ENCODE data around the gene LRRTM4. TPM values are rescaled to one million over a fixed set of nuclear protein-coding genes. Genes with fewer than 3 reads are reported as not detected.

Gene LRRTM4
- total RNA-seq, 1 donor from 2014 or later = 0.55 TPM

DNA sequence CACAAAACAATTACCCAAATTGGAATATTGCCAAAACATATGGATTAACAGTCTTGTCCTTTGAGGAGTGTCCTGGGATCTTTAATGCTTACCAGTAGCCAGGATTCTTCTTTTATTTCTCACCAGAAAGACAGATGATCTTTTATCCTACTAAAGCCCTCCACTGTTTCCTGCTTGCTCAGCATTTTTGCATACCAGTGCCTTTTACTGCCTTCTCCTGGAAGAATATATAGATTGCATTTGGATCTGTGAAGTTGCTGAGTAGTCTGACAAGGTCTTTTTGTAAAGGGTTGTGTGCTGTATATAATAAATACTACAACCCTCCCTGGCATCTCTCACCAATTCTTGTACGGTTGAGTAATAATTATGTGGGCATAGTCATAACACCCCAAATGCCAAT lies 652.2 kb downstream of the LRRTM4 start:
- DNase-seq = no peak
- intact Hi-C loops (cut with micrococcal nuclease) = no loop called here
- TF ChIP-seq, protein P1, sequence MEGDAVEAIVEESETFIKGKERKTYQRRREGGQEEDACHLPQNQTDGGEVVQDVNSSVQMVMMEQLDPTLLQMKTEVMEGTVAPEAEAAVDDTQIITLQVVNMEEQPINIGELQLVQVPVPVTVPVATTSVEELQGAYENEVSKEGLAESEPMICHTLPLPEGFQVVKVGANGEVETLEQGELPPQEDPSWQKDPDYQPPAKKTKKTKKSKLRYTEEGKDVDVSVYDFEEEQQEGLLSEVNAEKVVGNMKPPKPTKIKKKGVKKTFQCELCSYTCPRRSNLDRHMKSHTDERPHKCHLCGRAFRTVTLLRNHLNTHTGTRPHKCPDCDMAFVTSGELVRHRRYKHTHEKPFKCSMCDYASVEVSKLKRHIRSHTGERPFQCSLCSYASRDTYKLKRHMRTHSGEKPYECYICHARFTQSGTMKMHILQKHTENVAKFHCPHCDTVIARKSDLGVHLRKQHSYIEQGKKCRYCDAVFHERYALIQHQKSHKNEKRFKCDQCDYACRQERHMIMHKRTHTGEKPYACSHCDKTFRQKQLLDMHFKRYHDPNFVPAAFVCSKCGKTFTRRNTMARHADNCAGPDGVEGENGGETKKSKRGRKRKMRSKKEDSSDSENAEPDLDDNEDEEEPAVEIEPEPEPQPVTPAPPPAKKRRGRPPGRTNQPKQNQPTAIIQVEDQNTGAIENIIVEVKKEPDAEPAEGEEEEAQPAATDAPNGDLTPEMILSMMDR (IDR thresholded peaks at IDR 0.05; ENCODE audit: borderline replicate concordance) = no peak

DNA sequence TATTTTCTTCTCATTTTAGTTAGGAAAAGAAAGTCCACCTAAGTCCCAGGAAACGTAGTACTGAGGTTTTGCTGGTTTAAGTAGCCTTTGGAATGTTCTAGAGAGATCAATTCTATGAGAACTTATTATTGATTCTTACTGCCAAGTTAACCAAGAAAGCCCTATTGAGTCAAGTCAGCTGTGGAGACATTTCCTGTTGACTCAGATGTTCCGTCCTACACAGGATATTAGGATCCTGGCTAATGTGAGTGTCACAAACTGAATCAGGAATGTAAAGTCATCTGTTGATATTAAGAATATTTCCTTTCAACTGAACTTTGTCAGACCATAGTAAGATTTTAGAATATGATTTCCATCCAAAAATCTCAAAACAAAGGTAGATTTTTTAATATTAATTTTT lies 654.3 kb downstream of the LRRTM4 start:
- TF ChIP-seq, protein P1 (IDR thresholded peaks at IDR 0.05; ENCODE audit: borderline replicate concordance) = no peak
- Histone ChIP-seq H3K4me3 (no peak overlapping the region), H3K36me3 (no peaks in the 10 kb centered on the region), H3K27me3 (ENCODE audit: low read depth) (no peaks in the 10 kb centered on the region), H3K27ac (replicated peaks) (no peak overlapping the region), H3K9me3 (replicated peaks) (no peaks in the 10 kb centered on the region), H3K4me1 (no peaks in the 10 kb centered on the region)
- intact Hi-C loops (cut with micrococcal nuclease) = no loop called here
- no peak for DNase-seq

More for the DNA sequence above, 652.2 kb downstream of the LRRTM4 start:
- Histone ChIP-seq H3K36me3 (no peaks in the 10 kb centered on the region), H3K27me3 (ENCODE audit: low read depth) (no peaks in the 10 kb centered on the region), H3K4me1 (no peaks in the 10 kb centered on the region), H3K4me3 (no peak overlapping the region), H3K27ac (replicated peaks) (no peak overlapping the region), H3K9me3 (replicated peaks) (no peaks in the 10 kb centered on the region)

DNA sequence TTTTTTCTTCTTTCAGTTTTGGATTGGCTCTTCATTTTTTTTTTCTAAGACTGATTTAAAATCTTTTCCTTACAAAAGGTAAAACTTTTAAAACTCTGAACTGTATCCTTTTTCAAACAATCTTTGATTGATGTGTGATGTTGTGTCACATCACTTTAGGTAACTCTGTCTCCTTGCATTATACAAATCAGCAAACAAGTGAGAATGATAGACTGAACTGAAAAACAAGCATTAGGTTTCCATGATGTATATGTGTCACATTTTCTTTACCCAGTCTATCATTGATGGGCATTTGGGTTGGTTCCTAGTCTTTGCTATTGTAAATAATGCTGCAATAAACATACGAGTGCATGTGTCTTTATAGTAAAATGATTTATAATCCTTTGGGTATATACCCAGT lies 655.7 kb downstream of the LRRTM4 start:
- DNase-seq = no peak
- TF ChIP-seq, protein P1 (IDR thresholded peaks at IDR 0.05; ENCODE audit: borderline replicate concordance) = no peak
- H3K9me3 ChIP-seq (replicated peaks) = no peaks in the 10 kb centered on the region
- H3K4me1 ChIP-seq = no peaks in the 10 kb centered on the region
- H3K4me3 ChIP-seq = no peak overlapping the region
- intact Hi-C loops (cut with micrococcal nuclease) = no loop called here
- no peaks in the 10 kb centered on the region for H3K27me3 ChIP-seq (ENCODE audit: low read depth)
- H3K27ac ChIP-seq (replicated peaks) = no peak overlapping the region
- H3K36me3 ChIP-seq = no peaks in the 10 kb centered on the region

DNA sequence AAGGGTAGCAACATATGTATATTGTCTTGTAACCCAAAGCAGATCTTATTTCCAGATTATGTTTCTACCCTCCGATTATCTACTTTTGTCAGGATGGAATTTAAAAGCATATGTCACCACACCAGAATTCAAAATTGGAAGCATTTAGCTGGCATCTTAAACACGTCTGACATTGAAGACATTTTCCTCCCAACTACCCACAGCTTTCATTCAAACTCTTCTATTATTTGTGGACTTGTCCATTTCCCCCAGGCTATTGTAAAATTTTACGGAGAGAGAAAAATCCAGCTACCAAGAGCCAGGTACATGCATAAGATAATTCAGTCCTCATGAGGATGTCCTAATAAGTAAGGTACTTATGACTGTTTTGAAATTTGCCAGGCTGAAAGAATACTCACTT lies 659.3 kb downstream of the LRRTM4 start:
- Histone ChIP-seq H3K36me3 (no peaks in the 10 kb centered on the region), H3K27ac (replicated peaks) (no peak overlapping the region), H3K27me3 (ENCODE audit: low read depth) (no peaks in the 10 kb centered on the region), H3K4me3 (no peak overlapping the region), H3K9me3 (replicated peaks) (no peaks in the 10 kb centered on the region), H3K4me1 (no peaks in the 10 kb centered on the region)
- intact Hi-C loops (cut with micrococcal nuclease) = no loop called here
- no peak for DNase-seq
- TF ChIP-seq, protein P1 (IDR thresholded peaks at IDR 0.05; ENCODE audit: borderline replicate concordance) = no peak

DNA sequence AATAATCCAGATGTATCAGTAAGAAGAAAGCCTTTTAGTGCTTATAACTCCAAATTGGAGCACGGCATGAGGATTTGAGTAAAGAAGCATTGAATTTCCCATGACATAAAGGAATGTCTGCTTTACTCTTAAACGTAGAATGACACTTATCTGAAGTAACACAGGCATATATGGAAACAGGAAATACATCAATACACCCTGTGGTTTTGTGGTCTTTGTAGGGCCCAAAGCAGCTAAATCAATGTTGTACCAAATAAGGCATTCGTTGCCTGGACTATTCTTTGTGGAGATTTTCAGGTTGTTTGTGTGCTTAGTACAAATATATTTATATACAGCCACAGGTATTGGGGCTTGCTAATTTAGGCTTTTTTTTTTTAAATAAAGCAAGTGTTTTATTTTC lies 660.5 kb downstream of the LRRTM4 start:
- H3K36me3 ChIP-seq = no peaks in the 10 kb centered on the region
- H3K4me1 ChIP-seq = no peaks in the 10 kb centered on the region
- H3K9me3 ChIP-seq (replicated peaks) = no peaks in the 10 kb centered on the region
- H3K27me3 ChIP-seq (ENCODE audit: low read depth) = no peaks in the 10 kb centered on the region
- intact Hi-C loops (cut with micrococcal nuclease) = no loop called here
- H3K4me3 ChIP-seq = no peak overlapping the region
- no peak for DNase-seq
- TF ChIP-seq, protein P1 (IDR thresholded peaks at IDR 0.05; ENCODE audit: borderline replicate concordance) = no peak
- no peak overlapping the region for H3K27ac ChIP-seq (replicated peaks)

DNA sequence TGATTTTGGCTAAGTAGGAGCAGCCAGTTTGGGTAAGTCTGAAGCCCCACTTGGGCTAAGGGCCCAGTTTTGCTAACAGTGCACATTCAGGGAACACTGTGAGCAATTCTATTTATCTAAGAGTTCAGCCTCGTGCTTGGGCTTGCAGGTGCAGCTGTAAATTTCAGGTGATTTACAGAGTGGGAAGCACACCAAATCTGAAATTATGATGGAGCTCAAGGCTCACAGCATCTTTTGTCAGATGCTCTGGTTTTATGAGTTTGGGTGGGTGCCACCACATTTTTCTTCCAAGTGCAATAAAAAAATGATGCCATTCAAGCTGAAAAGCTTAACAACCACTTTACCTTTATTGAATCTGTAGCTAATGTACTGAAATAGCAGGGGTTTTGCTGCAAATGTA lies 671.2 kb downstream of the LRRTM4 start:
- TF ChIP-seq, protein P1 (IDR thresholded peaks at IDR 0.05; ENCODE audit: borderline replicate concordance) = no peak
- intact Hi-C loops (cut with micrococcal nuclease) = no loop called here
- Histone ChIP-seq H3K27me3 (ENCODE audit: low read depth) (no peaks in the 10 kb centered on the region), H3K36me3 (no peaks in the 10 kb centered on the region), H3K4me3 (no peak overlapping the region), H3K9me3 (replicated peaks) (no peaks in the 10 kb centered on the region), H3K27ac (replicated peaks) (no peak overlapping the region), H3K4me1 (no peaks in the 10 kb centered on the region)
- DNase-seq = no peak
